HG03066 (cell line): ENCODE measurements around the gene ERAP2.
A peak's percentile ranks its signal among the peaks of the same experiment; 100 is the strongest.
"Not testable (repeated sequence)": the region's sequence is repeated elsewhere in the genome, so short reads cannot be mapped to it uniquely, and the experiment has no call there.

Experiments
- ATAC-seq: cut with Tn5 transposase; IDR thresholded peaks from one replicate; pipeline ENCODE4 v1.9.1; 2021; ENCODE audit warnings: low read depth; ENCODE audit not compliant: unreplicated experiment

The ERAP2 gene

DNA sequence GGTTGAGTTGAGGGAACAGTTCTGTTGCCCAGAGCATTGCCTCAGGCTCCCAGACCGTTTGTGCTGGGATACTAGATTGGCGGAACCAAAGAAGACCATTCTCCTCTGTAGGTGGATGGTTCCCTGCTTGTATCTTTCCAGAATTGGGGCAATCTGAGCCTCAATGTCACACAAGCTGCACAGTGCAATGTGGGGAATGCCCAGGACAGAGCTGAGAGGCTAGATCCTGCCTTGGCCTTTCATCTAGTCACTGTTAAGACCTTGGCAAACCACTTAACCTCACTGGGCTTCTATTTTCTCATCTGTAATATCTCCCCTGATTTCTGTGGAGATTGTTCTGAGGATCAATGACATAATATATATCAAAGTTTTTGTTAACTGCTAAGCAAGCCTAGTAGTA, 16.9 kb upstream of the ERAP2 start:
- no peak for ATAC-seq

DNA sequence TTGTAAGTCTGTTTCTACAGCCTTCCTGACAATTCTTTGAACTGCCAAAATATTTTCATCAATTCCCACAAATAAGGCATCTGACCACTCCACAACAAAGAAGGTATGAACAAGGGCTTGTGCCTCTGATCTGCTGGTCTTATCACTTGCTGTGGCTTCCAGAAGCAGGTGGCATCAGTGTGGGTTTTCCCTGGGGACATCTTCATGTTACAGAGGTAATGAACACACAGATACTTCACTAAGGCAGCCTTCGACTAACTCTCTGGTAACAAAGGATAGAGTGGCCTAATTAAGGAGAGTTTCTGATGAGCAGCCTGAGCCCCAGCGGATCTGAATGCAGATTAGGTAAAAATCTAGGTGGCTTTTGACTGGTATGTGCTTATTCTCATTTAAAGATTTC, 15.2 kb upstream of the ERAP2 start:
- no peak for ATAC-seq

GRCh38 chr5:96863114-96863513, 13.2 kb upstream of the ERAP2 start:
- ATAC-seq = no peak

GRCh38 chr5:96863949-96864584, 12.2 kb upstream of the ERAP2 start:
- no peak for ATAC-seq

GRCh38 chr5:96864922-96865530, 11.3 kb upstream of the ERAP2 start:
- ATAC-seq = no peak

GRCh38 chr5:96868603-96869371, 7.5 kb upstream of the ERAP2 start:
- peak; percentile 67 for ATAC-seq

DNA sequence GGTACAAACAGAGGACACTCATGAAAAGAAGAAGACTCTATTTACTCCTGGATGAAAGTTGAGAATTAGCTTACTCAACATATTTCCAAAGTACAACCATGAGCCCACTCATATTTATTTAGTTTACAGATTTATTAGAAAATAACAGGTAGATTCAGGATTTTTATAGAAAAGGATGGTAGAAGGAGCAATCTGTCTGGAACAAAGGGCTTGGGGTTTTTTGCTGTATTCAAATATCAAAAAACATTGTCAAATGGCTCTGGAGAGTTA, 7.0 kb upstream of the ERAP2 start:
- no peak for ATAC-seq

- ATAC-seq = peak; percentile 77
Observed at GRCh38 chr5:96870094-96871026, 5.9 kb upstream of the ERAP2 start.

DNA sequence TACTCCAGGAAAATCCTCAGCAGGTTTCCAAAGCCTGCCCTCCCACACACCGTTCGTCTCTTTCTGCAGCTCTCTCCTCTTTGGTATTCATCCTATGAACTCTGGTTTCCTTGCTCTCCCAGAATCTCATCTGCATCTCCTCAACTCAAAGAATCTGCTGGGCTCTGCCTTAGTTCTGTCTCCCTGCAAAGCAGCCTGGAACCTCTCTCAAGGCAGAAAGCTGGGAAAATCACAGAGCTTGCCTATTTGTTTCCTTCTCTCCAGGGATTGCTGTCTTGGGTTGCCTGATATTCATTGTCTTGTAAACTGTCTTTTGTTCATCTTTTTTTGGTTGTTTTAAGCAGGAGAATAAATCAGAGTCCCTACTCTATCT, 5.3 kb upstream of the ERAP2 start:
- ATAC-seq = no peak

GRCh38 chr5:96871686-96872085, 4.6 kb upstream of the ERAP2 start:
- ATAC-seq = no peak

- no peak for ATAC-seq
Observed at GRCh38 chr5:96873449-96873848, 2.9 kb upstream of the ERAP2 start.

DNA sequence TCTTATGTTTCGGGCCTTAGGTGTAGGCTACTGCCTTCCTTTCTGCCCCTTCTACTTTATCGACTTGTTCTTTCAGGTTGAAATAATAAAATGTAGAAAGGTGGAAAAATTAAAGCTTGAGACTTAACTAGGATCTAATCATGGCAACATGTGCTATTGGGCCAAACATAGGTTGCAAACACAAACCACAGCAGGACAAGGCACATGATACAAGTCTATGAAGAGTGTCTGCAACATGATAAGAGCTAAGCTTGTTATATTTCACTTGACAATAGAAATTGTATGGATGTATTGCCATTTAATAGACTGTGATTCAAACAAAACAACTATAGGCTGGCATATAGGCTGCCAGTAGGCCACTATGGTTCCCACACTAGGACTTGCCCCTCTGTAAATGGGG, 1.7 kb upstream of the ERAP2 start:
- ATAC-seq = no peak

DNA sequence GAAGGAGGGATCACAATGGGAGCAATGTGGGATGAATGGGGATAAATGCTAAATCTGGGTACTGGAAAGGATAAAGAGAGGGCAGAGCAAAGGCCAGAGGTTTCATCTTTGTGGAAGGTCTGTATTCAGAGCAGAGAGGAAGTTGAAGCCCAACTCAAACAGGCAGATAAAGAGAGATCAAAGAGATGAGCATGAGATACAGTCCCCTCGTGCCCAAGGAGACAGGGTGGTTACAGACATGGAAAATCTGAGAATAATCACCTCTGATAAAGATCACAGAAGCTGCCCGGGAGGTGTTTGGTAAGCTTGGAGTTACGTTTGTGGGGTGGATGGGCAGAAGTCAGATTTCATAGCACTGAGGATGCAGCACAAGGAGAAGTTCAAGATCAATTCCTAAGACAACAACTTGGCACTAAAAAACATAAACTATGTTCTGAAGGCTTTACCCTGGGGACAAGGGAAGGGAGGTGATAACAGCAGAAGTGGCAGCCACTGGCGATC, 459 bp upstream of the ERAP2 start:
- ATAC-seq = peak; percentile 6

GRCh38 chr5:96876977-96877469, 723 bp downstream of the ERAP2 start:
- ATAC-seq = not testable (repeated sequence)

GRCh38 chr5:96879665-96880064, 3.4 kb downstream of the ERAP2 start:
- ATAC-seq = no peak

- no peak for ATAC-seq
Observed at GRCh38 chr5:96880444-96881164, 4.3 kb downstream of the ERAP2 start.

DNA sequence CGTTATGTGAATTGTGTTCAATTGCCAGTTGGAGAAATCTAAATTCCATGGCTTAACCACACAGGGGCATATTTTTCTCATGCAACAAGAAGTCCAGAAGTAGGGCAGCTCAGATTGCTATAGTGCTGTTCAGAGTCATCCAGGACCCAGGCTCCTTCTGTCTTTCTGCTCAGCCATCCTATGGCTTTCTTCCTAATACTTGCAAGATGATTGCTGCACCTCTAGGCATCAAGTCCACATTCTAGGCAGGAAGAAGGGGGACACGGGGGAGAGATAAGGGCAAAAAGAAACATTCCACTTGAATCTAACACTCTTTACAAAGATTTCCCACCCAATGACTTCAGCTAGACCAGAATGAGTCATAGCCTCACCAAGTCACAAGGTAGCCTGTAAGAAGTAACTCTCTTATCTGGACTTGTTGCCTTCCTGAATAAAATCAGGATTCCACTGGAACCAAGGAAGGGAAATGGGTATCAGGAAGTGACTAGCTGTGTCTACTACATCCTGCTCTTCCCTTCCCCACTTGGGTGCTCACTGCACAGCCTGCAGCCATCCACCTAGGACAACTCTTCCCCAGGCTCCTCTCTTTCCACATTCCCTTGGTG, 5.3 kb downstream of the ERAP2 start:
- no peak for ATAC-seq

DNA sequence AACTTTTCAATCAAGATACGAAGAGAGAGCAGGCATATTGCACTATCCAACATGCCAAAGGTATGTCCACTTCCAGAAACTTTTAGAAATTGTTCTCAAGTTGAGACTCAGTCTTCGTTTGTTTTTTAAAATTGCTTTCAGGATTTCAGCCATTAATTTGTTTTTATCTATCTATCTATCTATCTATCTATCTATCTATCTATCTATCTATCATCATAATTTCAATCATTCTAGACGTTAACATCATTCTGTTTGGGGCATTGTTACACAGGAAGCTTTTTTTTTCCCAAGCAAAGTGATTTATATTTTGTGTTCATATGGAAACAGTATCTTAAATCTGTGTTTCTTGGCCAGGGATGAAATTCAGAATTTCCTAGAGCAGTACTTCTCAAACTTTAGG, 7.6 kb downstream of the ERAP2 start:
- no peak for ATAC-seq

DNA sequence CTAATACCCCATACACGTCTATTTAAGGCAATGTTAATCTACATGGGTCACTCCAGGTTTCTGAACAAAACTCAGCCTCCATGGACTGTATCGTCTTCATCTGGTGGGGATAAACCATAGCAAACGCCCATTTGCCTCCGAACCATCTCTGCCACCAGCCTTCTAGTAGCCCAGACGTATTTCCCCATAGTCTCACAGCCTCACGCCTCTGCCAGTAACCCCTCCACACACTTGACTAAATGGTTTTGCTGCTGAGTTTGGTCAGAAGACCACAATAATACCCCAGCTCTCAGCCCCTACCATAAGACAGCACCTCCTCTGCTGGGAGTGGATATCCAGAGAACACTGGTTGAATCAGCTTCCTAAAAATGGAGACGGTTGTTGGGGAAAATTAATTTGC, 8.7 kb downstream of the ERAP2 start:
- ATAC-seq = no peak
